Measurements from ENCODE around the gene TFF3.
"Not testable (repeated sequence)": the region's sequence is repeated elsewhere in the genome, so short reads cannot be mapped to it uniquely, and the experiment has no call there.

The TFF3 gene

DNA sequence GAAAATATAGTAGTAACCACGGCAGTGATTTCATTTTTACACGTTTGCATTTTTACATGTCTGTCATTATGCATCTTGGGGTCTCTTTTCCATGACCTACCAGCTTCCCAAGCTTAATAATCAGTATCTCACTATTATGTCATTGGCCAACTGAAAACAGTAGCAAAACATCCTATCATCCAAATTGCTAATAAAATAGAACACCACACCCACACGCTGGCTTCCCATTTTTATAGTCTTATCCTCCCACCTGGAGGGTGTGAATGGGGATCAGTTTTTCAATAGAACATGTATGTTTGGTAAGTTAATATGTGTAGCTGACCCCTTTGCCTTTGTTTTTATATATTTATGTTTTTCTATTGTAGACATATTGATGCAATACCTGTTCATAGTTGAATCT lies 11.8 kb downstream of the TFF3 start:
- FAIRE-seq = no peak

DNA sequence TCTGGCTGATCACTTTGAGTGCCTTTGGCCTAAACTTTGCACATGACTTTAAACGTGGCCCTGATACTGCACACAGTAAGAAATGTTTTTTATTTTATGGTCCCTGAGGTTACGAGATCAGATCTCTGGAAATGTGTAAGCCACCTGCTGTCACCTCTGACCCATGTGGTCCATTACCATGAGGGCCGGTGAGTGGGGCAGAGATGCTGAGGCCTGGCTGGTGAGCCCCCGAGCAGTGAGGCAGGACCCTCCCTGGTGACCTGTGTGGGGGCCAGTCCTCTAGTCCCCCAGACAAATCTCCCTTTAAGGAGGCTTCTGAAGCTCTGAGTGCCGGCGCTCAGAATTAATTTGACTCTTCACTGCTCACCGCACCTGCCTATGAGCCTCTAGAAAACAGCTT lies 12.4 kb downstream of the TFF3 start:
- FAIRE-seq = no peak

DNA sequence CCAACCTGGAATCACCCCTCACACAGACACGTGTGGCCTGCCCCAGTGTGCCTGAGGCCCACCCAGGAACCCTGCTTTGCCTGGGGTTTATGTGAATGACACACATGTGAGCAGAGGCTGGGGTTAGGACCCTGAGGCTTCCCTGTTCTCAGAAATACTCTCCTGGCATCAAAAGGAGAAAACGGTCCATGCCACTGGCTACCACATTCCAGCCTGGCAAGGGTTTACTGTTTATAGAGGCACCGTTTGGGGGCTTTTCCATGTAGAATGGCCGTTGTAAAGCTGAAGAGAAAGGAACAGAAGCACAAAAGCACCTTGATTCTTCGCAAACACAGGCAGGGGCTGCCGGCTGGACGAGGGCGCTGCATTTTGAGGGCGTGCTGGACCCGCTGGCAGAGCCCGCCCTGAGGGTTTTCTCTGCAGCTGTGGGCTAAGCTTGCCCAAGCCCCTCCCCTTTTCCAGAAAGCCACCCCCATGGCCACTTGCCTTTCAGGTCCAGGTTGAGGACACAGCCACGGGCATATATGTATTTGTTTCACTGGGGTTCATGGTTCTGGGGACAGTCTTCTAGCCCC lies 13.0 kb downstream of the TFF3 start:
- no peak for FAIRE-seq

DNA sequence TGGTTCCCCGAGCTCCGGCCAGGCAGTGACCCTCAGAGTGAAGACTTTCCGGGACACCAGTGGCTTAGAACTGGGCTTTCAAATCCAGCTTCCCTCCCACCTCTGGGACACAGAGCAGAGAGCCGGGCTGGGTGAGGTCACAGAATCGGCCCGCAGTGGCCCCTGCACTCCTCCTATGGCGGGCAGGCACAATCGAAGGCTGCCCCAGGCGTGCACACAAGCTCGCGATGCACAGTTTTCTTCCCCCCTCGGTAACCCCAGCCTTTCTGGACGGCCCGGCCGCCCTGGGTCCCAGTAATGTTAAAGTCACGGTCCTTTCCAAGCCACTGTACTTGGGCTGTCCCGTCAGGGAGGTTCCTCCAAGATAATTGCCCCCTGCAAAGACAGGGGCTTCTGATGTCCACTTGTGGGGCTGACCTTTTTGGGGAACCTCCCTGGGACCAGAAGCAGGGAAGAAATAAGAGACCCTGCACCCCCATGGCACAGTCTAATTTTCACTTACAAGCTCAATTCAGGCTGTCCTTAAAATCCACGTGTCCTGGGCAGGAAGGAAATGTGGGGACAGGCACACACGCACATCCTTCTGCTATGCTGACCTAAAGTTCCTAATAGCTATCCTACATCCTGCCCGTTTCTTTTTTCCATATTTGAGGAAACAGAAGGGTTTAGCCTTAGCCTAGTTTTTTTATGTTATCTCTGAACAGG lies 13.7 kb downstream of the TFF3 start:
- no peak for FAIRE-seq

DNA sequence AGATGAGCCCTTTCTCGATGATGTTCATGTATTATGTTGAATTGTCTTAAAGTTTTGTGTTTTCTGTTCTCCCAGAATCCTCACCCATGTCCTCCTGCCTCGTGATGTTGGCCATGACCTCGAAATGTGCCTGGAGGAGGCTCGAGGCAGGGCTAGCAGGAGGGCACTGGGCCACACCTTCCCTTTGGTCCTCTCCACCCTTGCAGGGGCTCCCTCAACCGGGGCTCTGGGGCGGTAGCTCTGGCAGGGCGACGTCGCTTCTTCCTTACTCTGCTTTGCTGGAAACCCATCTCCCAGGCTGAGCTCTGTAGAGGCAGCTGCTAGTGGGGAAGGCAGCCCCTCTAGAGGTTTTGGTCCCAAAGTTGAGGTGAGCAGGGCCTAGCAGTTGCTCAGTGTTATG lies 14.3 kb downstream of the TFF3 start:
- FAIRE-seq = no peak

DNA sequence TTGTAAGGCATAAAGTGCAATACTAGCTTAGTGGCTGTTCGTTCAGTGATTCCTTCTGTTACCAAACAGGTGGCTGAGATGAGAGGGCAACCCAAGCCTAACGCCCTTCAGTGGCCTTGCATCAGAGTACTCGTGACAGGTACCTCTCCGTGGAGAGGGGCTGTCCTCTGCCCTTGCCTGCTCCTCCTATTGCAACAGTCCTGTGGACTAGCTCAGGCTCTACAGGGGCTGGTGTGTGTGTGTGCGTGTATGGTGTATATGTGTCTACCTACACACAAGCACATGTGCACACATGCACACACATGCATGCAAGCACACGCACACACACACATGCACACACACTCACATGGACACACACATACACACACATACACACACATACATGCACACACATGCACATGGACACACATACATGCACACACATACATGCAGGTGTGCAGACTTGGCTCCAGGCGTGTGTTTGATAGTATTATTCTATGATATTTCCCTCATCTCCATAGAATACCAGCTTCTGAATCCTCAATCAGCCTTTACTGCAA lies 15.1 kb downstream of the TFF3 start:
- no peak for FAIRE-seq

DNA sequence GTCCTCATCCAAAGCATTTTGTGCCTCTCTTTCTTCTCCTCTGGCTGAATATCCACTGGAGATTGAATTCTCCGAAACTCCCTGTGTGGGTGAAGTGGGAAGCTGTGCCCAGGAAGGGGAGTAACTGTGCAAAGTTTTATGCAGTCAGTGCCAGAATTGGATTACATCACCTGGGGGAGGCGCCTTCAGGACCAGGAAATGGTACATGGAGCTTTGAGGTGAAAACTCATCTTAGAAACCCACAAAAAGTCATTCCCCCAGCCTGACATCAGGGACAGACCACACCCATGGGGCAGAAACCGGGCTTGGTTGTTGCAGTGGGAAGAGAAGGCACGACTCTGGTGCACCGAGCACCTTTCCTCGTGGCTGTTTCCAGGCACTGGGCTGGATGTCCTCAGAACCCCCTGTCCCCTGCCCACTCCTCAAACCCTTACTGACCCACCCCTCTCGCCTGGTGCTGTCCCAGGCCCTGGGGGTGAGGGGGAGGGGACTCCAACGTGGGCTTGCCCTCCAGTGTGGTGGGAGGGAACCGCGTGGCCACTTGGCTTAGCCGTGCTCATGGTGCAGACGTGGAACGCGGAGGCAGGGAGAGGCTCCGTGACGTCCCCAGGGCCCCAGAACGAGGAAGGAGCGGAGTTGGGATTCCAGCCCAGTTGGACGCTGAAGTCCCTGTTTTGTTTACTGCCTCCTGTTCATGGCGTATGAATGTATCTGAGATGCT lies 15.7 kb downstream of the TFF3 start:
- no peak for FAIRE-seq

DNA sequence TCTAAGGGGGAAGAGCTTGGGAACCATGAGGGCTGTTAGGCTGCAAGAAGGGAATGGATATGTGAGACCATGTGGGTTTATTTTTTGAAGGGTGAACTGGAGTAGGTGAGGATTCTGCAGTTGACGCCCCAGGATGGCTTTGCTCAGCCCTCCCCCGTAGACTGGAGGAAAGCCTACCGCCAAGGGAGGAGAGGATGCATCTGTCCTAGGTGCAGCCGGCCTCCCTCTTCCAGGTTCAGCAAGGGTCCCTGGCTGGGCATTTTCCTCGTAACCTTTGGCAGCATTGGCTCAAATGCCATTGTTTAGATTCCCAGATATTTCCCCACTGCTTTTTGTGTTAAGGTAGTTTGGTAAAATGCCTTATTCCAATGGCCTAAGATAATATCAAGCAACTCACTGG lies 16.6 kb downstream of the TFF3 start:
- no peak for FAIRE-seq

DNA sequence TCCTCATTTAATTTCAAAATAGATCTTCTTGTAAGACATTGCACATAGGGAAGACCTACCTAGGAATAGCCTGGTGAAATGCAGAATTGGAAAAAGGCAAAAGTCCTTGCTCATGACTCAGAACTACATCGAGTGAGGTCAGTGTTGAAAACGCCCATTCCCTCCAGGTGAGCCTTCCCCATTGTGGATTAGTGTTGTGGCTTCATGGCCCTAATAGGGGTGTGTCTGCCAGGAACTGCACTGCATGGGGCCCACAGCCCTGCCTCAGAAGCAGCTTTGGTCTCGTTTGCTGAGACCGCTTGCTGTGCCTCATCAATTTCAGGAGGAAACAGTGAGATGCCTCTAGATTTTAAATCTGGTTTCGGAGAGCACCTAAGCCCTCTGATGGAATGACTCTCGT lies 17.0 kb downstream of the TFF3 start:
- FAIRE-seq = no peak

DNA sequence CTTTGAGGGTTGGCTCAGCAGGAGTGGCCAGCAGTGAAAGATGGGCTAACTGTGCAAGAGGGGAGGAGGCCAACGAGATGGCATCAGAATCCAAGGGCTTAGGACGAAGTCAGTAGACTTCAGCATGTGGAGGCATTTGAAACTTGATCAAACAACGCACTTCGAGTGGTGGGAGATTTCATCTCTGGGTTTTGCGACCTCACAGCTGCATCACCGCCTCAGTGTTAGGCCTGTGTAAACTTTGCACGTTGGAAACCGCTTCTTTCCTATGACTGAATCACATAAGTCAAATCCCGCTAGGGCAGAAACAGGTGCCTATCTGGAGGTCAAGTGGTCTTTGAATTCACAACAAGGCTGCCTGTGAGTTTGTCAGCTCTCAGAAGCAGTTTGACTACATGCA lies 17.8 kb downstream of the TFF3 start:
- no peak for FAIRE-seq

DNA sequence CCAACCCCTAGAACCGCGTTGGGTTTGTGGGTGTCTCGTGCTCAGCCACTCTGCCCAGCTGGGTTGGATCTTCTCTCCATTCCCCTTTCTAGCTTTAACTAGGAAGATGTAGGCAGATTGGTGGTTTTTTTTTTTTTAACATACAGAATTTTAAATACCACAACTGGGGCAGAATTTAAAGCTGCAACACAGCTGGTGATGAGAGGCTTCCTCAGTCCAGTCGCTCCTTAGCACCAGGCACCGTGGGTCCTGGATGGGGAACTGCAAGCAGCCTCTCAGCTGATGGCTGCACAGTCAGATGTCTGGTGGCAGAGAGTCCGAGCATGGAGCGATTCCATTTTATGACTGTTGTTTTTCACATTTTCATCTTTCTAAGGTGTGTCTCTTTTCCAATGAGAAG lies 18.7 kb downstream of the TFF3 start:
- FAIRE-seq = no peak

DNA sequence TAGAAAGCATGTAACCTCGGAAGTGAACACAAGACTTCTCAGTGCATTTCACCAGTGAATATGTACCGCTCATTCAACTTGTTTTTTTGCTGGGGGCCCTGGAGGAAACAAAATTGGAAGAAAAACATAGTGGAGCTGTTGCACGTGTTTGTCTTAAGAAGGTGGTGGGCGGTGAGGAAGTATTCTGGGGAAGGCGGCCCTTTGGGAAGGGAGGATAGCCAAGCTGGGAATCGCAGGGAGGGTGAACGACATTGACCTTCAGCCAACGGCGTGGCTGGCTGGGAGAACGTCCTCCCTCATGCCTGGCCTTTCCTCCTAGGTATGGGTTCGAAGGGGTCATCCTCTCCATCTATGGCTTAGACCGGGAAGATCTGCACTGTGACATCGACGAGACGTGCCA lies 19.4 kb downstream of the TFF3 start:
- FAIRE-seq = no peak

DNA sequence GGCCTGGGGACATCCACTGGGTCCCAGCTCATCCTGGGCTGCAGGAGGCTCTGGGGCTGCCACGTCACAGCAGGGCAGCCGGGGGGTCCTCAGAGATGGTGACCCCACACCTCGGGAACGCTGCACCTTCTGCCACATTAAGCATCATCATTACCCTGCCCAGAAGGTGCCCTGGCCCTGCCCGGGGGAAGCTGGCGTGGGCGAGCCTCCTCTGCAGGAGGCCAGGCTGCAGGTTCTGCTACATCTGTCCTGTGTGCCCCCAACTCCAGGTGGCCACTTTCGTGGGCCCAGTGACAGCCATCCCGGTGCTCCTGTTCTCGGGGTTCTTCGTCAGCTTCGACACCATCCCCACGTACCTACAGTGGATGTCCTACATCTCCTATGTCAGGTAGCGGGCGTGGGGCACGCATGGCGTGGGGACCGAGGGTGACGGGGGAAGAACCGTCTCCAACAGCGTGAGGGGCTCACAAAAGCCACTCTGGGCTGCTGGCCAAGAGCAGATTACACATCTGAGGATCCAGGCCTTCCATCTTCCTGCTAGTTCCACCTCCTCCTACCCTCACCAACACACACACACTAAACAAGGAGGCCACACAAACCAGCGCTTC lies 20.8 kb downstream of the TFF3 start:
- FAIRE-seq = no peak

DNA sequence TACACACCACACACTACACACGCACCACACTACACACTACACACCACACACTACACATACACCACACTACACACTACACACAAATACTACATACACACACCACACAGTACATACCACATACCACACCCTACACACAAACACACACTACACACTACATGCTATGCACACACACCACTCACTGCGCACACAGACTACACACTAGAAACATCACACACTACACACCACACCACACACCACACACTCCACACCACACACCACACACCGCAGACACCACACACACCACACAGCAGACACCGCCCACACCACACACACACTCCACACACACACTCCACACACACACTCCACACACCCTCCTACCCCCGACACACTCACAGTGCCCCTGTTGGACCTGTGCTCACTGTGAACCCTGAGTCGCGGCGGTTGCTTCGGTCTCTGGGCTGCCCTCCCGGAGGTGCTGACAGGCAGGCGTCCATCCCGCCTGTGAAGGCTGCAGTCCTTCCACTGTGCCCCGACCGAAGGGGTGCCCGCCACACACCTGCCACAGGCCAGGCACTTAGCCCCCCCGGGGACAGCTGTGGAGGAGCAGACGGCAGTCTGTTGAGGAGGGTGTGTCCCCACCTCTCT lies 21.4 kb downstream of the TFF3 start:
- no peak for FAIRE-seq

DNA sequence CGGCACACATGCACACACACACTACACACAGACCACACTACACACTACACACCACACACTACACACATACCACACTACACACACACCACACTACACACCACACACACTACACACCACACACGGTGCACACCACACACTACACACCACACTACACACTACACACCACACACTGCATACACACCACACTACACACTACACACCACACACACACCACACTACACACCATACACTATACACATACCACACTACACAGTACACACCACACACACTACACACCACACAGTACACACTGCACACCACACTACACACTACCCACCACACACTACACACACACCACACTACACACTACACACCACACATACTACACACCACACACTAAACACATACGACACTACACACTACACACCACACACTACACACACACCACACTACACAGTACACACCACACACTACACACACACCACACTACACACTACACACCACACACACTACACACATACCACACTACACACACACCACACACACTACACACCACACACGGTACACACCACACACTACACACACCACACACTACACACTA lies 22.6 kb downstream of the TFF3 start:
- FAIRE-seq = not testable (repeated sequence)

DNA sequence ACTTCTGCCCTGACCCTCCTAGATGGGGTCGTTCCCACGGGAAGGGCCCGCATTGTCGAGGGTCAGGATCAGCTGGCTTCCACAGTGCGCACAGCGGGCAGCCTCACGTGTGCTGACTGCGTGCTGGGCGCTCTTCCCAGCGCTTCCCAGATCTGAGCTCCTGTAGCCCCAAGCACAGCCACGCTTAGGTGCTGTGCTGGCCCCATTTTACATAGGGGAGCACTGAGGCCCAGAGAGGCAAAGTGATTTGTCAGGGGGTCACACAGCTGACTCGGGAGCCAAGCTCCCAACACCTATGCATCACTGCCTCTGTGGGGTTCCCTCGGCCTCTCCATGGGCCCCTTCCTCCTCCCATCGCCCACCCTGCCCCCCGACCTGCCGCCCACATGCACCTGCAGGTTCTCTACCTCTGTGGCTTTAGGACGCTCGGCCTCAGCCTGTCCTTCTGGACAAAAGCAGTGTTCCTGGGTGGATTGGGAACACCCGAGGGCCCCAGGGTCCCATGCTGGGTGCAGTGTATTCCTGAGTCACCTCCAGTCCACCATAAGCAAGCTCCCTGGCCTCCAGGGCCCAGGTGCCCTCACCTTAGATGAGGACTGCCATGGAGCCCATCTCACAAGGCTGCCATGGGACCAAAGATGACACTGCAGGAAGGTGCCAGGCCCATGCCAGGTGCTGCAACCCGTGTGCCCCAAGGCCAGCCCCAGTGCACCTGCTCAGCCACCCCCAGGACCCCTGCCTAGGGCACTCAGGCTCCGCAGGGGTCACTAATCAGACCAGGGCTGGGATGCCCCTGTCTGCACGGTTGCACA lies 23.3 kb downstream of the TFF3 start:
- FAIRE-seq = no peak

DNA sequence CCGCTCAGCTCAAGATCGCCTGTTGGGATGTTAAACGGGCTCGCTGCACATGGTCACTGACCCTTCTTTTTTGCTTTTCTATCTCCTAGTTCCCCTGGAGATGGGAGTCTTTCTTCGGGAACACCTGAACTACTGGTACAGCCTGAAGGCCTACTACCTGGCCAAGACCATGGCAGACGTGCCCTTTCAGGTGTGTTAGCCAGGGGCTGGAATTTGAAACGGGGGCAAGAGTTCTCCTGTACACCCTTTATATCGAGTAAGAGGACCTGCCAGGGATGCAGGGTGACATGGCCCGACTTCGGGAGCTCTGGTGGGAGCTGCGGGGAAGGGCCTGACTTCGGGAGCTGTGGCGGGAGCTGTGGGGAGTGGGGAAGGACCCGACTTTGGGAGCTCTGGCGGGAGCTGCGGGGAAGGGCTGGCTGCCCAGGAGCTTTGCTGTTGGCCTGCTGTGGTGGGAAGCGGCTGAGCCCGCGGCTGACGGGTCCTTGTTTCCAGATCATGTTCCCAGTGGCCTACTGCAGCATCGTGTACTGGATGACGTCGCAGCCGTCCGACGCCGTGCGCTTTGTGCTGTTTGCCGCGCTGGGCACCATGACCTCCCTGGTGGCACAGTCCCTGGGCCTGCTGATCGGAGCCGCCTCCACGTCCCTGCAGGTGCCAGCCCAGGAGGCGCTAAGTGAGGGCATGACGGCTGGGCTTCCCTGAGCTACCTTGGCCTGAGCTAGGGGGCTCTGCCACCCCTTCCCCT lies 24.0 kb downstream of the TFF3 start:
- no peak for FAIRE-seq

DNA sequence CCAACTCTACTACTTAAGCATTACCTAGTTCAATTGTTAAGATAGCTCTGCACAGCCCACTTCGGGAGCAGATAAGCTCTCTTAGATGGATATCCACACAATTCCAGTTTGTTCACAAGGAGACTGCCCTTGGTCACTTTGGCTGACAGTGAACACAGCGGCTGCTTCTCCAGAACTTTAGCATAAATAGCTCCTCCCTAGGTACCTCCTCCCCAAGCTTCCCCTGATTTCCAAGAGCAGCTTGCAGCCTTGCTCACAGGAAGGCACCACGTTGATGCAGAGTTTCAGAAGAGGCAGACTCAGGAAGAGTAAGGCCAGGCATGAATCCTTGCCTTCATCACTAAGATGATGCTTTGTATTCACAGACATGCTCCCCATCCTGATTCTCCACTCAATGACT lies 24.7 kb downstream of the TFF3 start:
- no peak for FAIRE-seq

DNA sequence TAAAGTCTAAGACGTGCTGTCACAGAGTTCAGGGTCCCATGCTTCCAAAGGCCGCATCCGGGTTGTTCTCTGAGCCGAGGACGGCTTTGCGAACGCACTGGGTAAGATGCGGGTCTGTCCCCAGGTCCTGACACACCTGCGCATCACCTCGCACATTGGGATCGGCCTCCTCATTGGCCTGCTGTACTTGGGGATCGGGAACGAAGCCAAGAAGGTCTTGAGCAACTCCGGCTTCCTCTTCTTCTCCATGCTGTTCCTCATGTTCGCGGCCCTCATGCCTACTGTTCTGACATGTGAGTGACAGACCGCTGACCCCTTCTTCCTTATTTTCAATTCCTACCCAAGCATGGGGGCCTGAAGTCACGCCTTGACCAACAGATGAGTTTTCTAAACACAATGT lies 25.3 kb downstream of the TFF3 start:
- no peak for FAIRE-seq

DNA sequence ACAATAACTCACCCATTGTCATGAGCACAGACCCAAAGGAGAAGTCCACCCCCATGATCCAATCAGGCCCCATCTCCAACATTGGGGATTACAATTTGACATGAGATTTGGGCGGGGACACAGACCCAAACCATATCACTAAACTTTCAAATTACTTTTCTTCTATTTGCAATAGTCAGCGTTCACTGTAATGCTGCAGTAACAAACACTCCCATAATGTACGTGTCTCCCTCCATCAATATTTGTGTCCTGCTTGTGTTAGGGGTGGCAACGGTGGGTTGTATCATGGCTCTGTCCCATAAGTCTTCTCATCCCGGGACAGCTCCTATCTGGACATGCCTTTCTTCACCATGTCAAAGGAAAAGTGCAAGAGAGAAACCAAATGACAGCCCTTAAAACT lies 26.2 kb downstream of the TFF3 start:
- FAIRE-seq = no peak

All from A204.1 (cell line).